OCI-LY1 (cell line): Measurements from ENCODE around the gene RNF103.

Source experiments
- H2AFZ ChIP-seq: fragments of 200-600 bp; sonication (generic), shearing (Covaris generic); 2 replicates; pipeline ENCODE4 v1.6.0; 2014; ENCODE audit warnings: antibody characterized with exemption, mild to moderate bottlenecking, low read length
- H3F3A ChIP-seq: fragments of 200-600 bp; sonication (generic), shearing (Covaris generic); 2 replicates; pipeline ENCODE4 v1.6.0; 2014; ENCODE audit warnings: mild to moderate bottlenecking, antibody characterized with exemption, low read length, moderate library complexity; ENCODE audit not compliant: insufficient read depth
- H3K27ac ChIP-seq: fragments of 200-600 bp; sonication (generic); 2 replicates; pipeline ENCODE4 v1.5.1; 2014; ENCODE audit warnings: low read length, mixed run types, mild to moderate bottlenecking, low read depth; ENCODE audit not compliant: poor library complexity, severe bottlenecking
- H3K27me3 ChIP-seq: fragments of 200-600 bp; sonication (generic); 2 replicates; pipeline ENCODE4 v1.6.0; 2014; ENCODE audit warnings: antibody characterized with exemption, mild to moderate bottlenecking, low read length, moderate library complexity; ENCODE audit not compliant: insufficient read depth
- H3K36me3 ChIP-seq: fragments of 200-600 bp; sonication (generic); 2 replicates; pipeline ENCODE4 v1.6.1; 2014; ENCODE audit warnings: mild to moderate bottlenecking, antibody characterized with exemption, low read length, moderate library complexity, mixed read lengths; ENCODE audit not compliant: insufficient read depth
- H3K4me1 ChIP-seq: fragments of 200-600 bp; sonication (generic); 2 replicates; pipeline ENCODE4 v1.5.1; 2014; ENCODE audit warnings: mild to moderate bottlenecking, low read length, moderate library complexity; ENCODE audit not compliant: insufficient read depth, severe bottlenecking
- H3K4me2 ChIP-seq: fragments of 200-600 bp; sonication (generic), shearing (Covaris generic); 2 replicates; pipeline ENCODE4 v1.6.1; 2014; ENCODE audit warnings: low read length
- H3K4me3 ChIP-seq: fragments of 200-600 bp; sonication (generic); 2 replicates; pipeline ENCODE4 v1.5.1; 2014; ENCODE audit warnings: low read length, low read depth, mild to moderate bottlenecking, mixed read lengths; ENCODE audit not compliant: poor library complexity, severe bottlenecking
- H3K79me2 ChIP-seq: fragments of 200-600 bp; shearing (Covaris generic); 2 replicates; pipeline ENCODE4 v1.6.1; 2016; ENCODE audit warnings: mixed run types, low read length, mixed read lengths; ENCODE audit not compliant: insufficient read depth
- H3K9ac ChIP-seq: fragments of 200-600 bp; sonication (generic), shearing (Covaris generic); 2 replicates; pipeline ENCODE4 v1.6.1; 2014; ENCODE audit warnings: mild to moderate bottlenecking, low read length, mixed read lengths
- H3K9me2 ChIP-seq: fragments of 200-600 bp; sonication (generic), shearing (Covaris generic); 2 replicates; pipeline ENCODE4 v1.6.1; 2014; ENCODE audit warnings: low read depth, mild to moderate bottlenecking, low read length, mixed read lengths
- H3K9me3 ChIP-seq: fragments of 200-600 bp; shearing (Covaris generic); 2 replicates; pipeline ENCODE4 v1.6.1; 2014; ENCODE audit warnings: low read length, mixed read lengths
- H4K20me1 ChIP-seq: fragments of 200-600 bp; sonication (generic), shearing (Covaris generic); 2 replicates; pipeline ENCODE4 v1.6.0; 2016; ENCODE audit warnings: mild to moderate bottlenecking, low read length; ENCODE audit not compliant: insufficient read depth
- CTCF ChIP-seq: fragments of 200-600 bp; sonication (generic), shearing (Covaris generic); IDR thresholded peaks from 2 replicates; pipeline ENCODE4 v1.5.1; 2017; ENCODE audit warnings: mild to moderate bottlenecking, antibody characterized with exemption, low read length, moderate library complexity, mixed read lengths
- EZH2 ChIP-seq: fragments of 200-600 bp; sonication (generic), shearing (Covaris generic); IDR thresholded peaks from 2 replicates; pipeline ENCODE4 v1.8.0; 2017; ENCODE audit warnings: borderline replicate concordance, mixed run types, mild to moderate bottlenecking, antibody characterized with exemption, low read length, moderate library complexity, mixed read lengths

Gene RNF103

GRCh38 chr2:86563650-86564061 lies 60.0 kb downstream of the RNF103 start:
- H3K4me3 ChIP-seq: peak overlapping the region; percentile 84
- H3K36me3 ChIP-seq: peaks cover 4% of the 10 kb centered on the region; the same call in 1 of the 2 replicates
- H3K9ac ChIP-seq: peak overlapping the region; percentile 88; the same call in 1 of the 2 replicates

GRCh38 chr2:86562922-86563649 lies 60.6 kb downstream of the RNF103 start, which contains the start of gene CHMP3:
Gene CHMP3, minus strand, starts transcription at chr2:86563443. Its CDS starts 95 bp downstream, at chr2:86563348.
- Histone ChIP-seq H3F3A (no peaks in the 10 kb centered on the region), H4K20me1 (no peaks in the 10 kb centered on the region), H2AFZ (peak within 1 kb of the TSS; percentile 39), H3K4me2 (peak within 1 kb of the TSS; percentile 92), H3K27ac (peak within 1 kb of the TSS; percentile 91), H3K27me3 (no peaks in the 10 kb centered on the region), H3K4me1 (peaks cover 21% of the 10 kb centered on the region), H3K9me3 (peaks cover 5% of the 10 kb centered on the region), H3K9me2 (no peaks in the 10 kb centered on the region), H3K36me3 (peaks cover 4% of the 10 kb centered on the region; the same call in 1 of the 2 replicates), H3K4me3 (peak within 1 kb of the TSS; percentile 84), H3K79me2 (peaks cover 12% of the 10 kb centered on the region), H3K9ac (peak within 1 kb of the TSS; percentile 88)
- TF ChIP-seq EZH2 (no peak), CTCF (no peak)

More at GRCh38 chr2:86563650-86564061, 60.0 kb downstream of the RNF103 start:
- H3K9me2 ChIP-seq: no peaks in the 10 kb centered on the region
- H3K4me1 ChIP-seq: peaks cover 21% of the 10 kb centered on the region
- peaks cover 5% of the 10 kb centered on the region for H3K9me3 ChIP-seq
- H4K20me1 ChIP-seq: no peaks in the 10 kb centered on the region
- H3K4me2 ChIP-seq: peak overlapping the region; percentile 92
- no peaks in the 10 kb centered on the region for H3K27me3 ChIP-seq
- H3F3A ChIP-seq: no peaks in the 10 kb centered on the region
- peak overlapping the region; percentile 39 for H2AFZ ChIP-seq
- peak overlapping the region; percentile 91 for H3K27ac ChIP-seq
- TF ChIP-seq CTCF (no peak), EZH2 (no peak)
- peaks cover 12% of the 10 kb centered on the region for H3K79me2 ChIP-seq

GRCh38 chr2:86562485-86562921 lies 61.2 kb downstream of the RNF103 start:
- H3K27ac ChIP-seq: peak overlapping the region; percentile 91

More at GRCh38 chr2:86562485-86562921, 61.2 kb downstream of the RNF103 start:
- H3K4me2 ChIP-seq: peak overlapping the region; percentile 92
- peaks cover 4% of the 10 kb centered on the region; the same call in 1 of the 2 replicates for H3K36me3 ChIP-seq
- no peaks in the 10 kb centered on the region for H3F3A ChIP-seq
- H2AFZ ChIP-seq: peak overlapping the region; percentile 17; the same call in 1 of the 2 replicates
- peaks cover 13% of the 10 kb centered on the region for H3K79me2 ChIP-seq
- H3K27me3 ChIP-seq: no peaks in the 10 kb centered on the region
- peaks cover 5% of the 10 kb centered on the region for H3K9me3 ChIP-seq
- peaks cover 21% of the 10 kb centered on the region for H3K4me1 ChIP-seq
- H3K4me3 ChIP-seq: peak overlapping the region; percentile 84
- no peaks in the 10 kb centered on the region for H3K9me2 ChIP-seq
- H4K20me1 ChIP-seq: no peaks in the 10 kb centered on the region
- H3K9ac ChIP-seq: peak overlapping the region; percentile 88
- TF ChIP-seq EZH2 (no peak), CTCF (no peak)
